Endothelial cell of umbilical vein (primary cell): ENCODE data around the gene CYB561A3. TPM values are rescaled to one million over a fixed set of nuclear protein-coding genes. Genes with fewer than 3 reads are reported as not detected.

ENCODE experiments used
- BruUV-seq: library from RNA; stranded (reverse); fragments of 400-500 nt; replicated peaks from 2 replicates; lab custom pipeline; 2021; lab: Mats Ljungman, UMichigan
- CTCF ChIA-PET: fragments of 300-600, 350-600 bp; sonication (Branson Sonifier 250); formaldehyde crosslinking; loops from one replicate; lab custom pipeline; 2021; ENCODE audit warnings: antibody characterized with exemption, inconsistent platforms; lab: Charles Lee
- POLR2A ChIA-PET: fragments of 300-600, 350-600 bp; sonication (Branson Sonifier 250); formaldehyde crosslinking; loops from one replicate; lab custom pipeline; 2021; ENCODE audit warnings: antibody characterized with exemption, inconsistent platforms; lab: Charles Lee
- DNase-seq: peaks from one replicate; pipeline ENCODE4 v3.0.0-alpha.2; 2011; ENCODE audit warnings: low read depth, low spot score
- FAIRE-seq: peaks from 2 replicates; lab custom pipeline; 2011; peaks lifted over from hg19 to GRCh38; lab: Jason Lieb, UNC
- H2AFZ ChIP-seq: 2 replicates; pipeline ENCODE4 v1.6.0; 2012; ENCODE audit warnings: low read depth, low read length, control low read depth, inconsistent platforms
- H3K27ac ChIP-seq: 2 replicates; pipeline ENCODE4 v1.5.1; 2011; ENCODE audit warnings: low read depth, mild to moderate bottlenecking, control low read depth, low read length, moderate library complexity; ENCODE audit not compliant: insufficient read depth
- H3K27me3 ChIP-seq, 2 experiments: 2 replicates each; pipeline versions ENCODE4 v1.6.0 to v1.6.1; 2011; ENCODE audit warnings: low read length in 2 of 2, mixed read lengths in 1 of 2; ENCODE audit not compliant: control insufficient read depth in 2 of 2, insufficient read depth in 2 of 2
- H3K36me3 ChIP-seq, 2 experiments: 2 replicates in 1 of 2; 3 replicates in 1 of 2; pipeline ENCODE4 v1.5.1; 2011; ENCODE audit warnings: low read length in 2 of 2, mild to moderate bottlenecking in 1 of 2, moderate library complexity in 1 of 2; ENCODE audit not compliant: control insufficient read depth in 2 of 2, insufficient read depth in 2 of 2; ENCODE audit errors: extremely low read depth in 1 of 2
- H3K4me1 ChIP-seq: 3 replicates; pipeline ENCODE4 v1.5.1; 2011; ENCODE audit warnings: mild to moderate bottlenecking, low read length; ENCODE audit not compliant: control insufficient read depth, insufficient read depth; ENCODE audit errors: extremely low read depth
- H3K4me2 ChIP-seq: 2 replicates; pipeline ENCODE4 v1.6.1; 2011; ENCODE audit warnings: low read length, control low read depth, mixed read lengths; ENCODE audit not compliant: insufficient read depth
- H3K4me3 ChIP-seq, 3 experiments: fragments of 200-600 bp in 1 of 3; sonication (generic), shearing (Covaris generic) in 1 of 3; replicated peaks in 1 of 3; 2 replicates each; pipeline ENCODE4 v1.5.1; 2011 to 2016; ENCODE audit warnings: control low read depth in 3 of 3, low read length in 3 of 3, mild to moderate bottlenecking in 2 of 3, inconsistent platforms in 1 of 3, low read depth in 1 of 3, moderate library complexity in 1 of 3; ENCODE audit not compliant: insufficient read depth in 1 of 3
- H3K79me2 ChIP-seq: 2 replicates; pipeline ENCODE4 v1.6.0; 2012; ENCODE audit warnings: low read length, inconsistent platforms; ENCODE audit not compliant: control insufficient read depth, insufficient read depth
- H3K9ac ChIP-seq: replicated peaks from 2 replicates; pipeline ENCODE3; 2011; ENCODE audit warnings: low read length, control low read depth; ENCODE audit not compliant: insufficient read depth; ENCODE audit errors: extremely low read depth
- H3K9me1 ChIP-seq: replicated peaks from 3 replicates; pipeline ENCODE4 v1.6.0; 2011; ENCODE audit warnings: mild to moderate bottlenecking, low read length; ENCODE audit not compliant: control insufficient read depth, insufficient read depth; ENCODE audit errors: extremely low read depth
- H3K9me3 ChIP-seq: replicated peaks from 2 replicates; pipeline ENCODE4 v1.5.1; 2012; ENCODE audit warnings: low read length, inconsistent platforms; ENCODE audit not compliant: control insufficient read depth, insufficient read depth
- H4K20me1 ChIP-seq: replicated peaks from 2 replicates; pipeline ENCODE3; 2011; ENCODE audit warnings: mild to moderate bottlenecking, low read length; ENCODE audit not compliant: control insufficient read depth, insufficient read depth; ENCODE audit errors: extremely low read depth
- CTCF ChIP-seq, 2 donors: IDR thresholded peaks; 1 replicate in 1 of 2; 2 replicates in 1 of 2; pipeline ENCODE4 v1.5.1; 2011; ENCODE audit warnings: low read length in 2 of 2, mild to moderate bottlenecking in 2 of 2, moderate library complexity in 2 of 2, control low read depth in 1 of 2, inconsistent platforms in 1 of 2, low read depth in 1 of 2; ENCODE audit not compliant: insufficient read depth in 1 of 2; ENCODE audit errors: extremely low read depth in 1 of 2
- EZH2 ChIP-seq: IDR thresholded peaks from 2 replicates; pipeline ENCODE4 v1.6.1; 2012; ENCODE audit warnings: borderline replicate concordance, low read depth, mild to moderate bottlenecking, moderate library complexity, low read length, inconsistent platforms; ENCODE audit not compliant: severe bottlenecking
- FOS ChIP-seq: IDR thresholded peaks from 2 replicates; pipeline ENCODE4 v1.6.1; 2011; ENCODE audit warnings: mild to moderate bottlenecking, low read length, moderate library complexity, borderline replicate concordance; ENCODE audit not compliant: insufficient read depth
- GATA2 ChIP-seq: IDR thresholded peaks from 2 replicates; pipeline ENCODE4 v1.7.0; 2011; ENCODE audit warnings: low read depth, mild to moderate bottlenecking, moderate library complexity, mixed read lengths, low read length; ENCODE audit not compliant: insufficient read length, insufficient read depth
- JUN ChIP-seq: IDR thresholded peaks from 2 replicates; pipeline ENCODE4 v1.6.1; 2011; ENCODE audit warnings: borderline replicate concordance, low read depth; ENCODE audit not compliant: insufficient read length, insufficient read depth
- MAX ChIP-seq: IDR thresholded peaks from 2 replicates; pipeline ENCODE4 v1.6.1; 2011; ENCODE audit not compliant: insufficient read depth, insufficient read length
- MYC ChIP-seq: IDR thresholded peaks from one replicate; pipeline ENCODE4 v1.6.1; 2011; ENCODE audit warnings: mild to moderate bottlenecking, low read depth, low read length
- POLR2A ChIP-seq: IDR thresholded peaks from 2 replicates; pipeline ENCODE4 v1.6.1; 2012; ENCODE audit warnings: low read depth, mild to moderate bottlenecking, control low read depth, low read length
- POLR2AphosphoS5 ChIP-seq: IDR thresholded peaks from 2 replicates; pipeline ENCODE4 v1.6.1; 2012; ENCODE audit warnings: low read depth, mild to moderate bottlenecking, control low read depth, low read length, moderate library complexity; ENCODE audit not compliant: insufficient read depth
- dilution Hi-C: fragments of 300-500 bp; cut with MboI; formaldehyde crosslinking; loops from one replicate; pipeline ENCODE4 v1.15.0; 2019; ENCODE audit warnings: low sequenced_read_pairs; ENCODE audit not compliant: extremely low pct_ligation_motif_present
- intact Hi-C: fragments of 100-400 bp; cut with micrococcal nuclease; formaldehyde crosslinking; loops from one replicate; pipeline ENCODE4 v1.10.0; 2022
- polyA plus RNA-seq, 4 experiments: library from polyadenylated mRNA; depleted of rRNA in 3 of 4; stranded (reverse) in 3 of 4; unstranded in 1 of 4; fragments of >200 nt; gene quantifications; 2 replicates each; pipeline versions ENCODE4 v1.2.1 to v1.2.3, GENCODE V29; 2011 to 2012; ENCODE audit warnings: missing spikeins in 1 of 4
- total RNA-seq: library from RNA; stranded (reverse); gene quantifications from 2 replicates; pipeline ENCODE4 v1.2.3, GENCODE V29; 2021

The CYB561A3 gene
- total and polyA plus RNA-seq, 2 donors (not counting 3 experiments of a cell fraction or from before 2014, with no cell fraction given) = 41.6 to 103 TPM

GRCh38 chr11:61357894-61358239 is 3.8 kb downstream of the CYB561A3 start:
- dilution Hi-C loops = no loop called here
- Histone ChIP-seq H2AFZ (no peak overlapping the region), H3K4me3 (no peak overlapping the region), H3K9me3 (no peaks in the 10 kb centered on the region), H3K9me1 (no peaks in the 10 kb centered on the region), H3K4me2 (no peak overlapping the region), H3K9ac (no peak overlapping the region), H3K27ac (no peak overlapping the region), H3K4me1 (peaks cover 12% of the 10 kb centered on the region), H3K79me2 (peaks cover 10% of the 10 kb centered on the region), H3K27me3 (no peaks in the 10 kb centered on the region), H4K20me1 (no peaks in the 10 kb centered on the region), H3K36me3 (peaks cover 0 to 8% of the 10 kb centered on the region in 2 experiments)
- POLR2A ChIA-PET = no interaction called here
- BruUV-seq = no TSS peak
- TF ChIP-seq FOS = no peak
- TF ChIP-seq CTCF (IDR thresholded peaks at IDR 0.05; ENCODE audit: extremely low read depth in 1 of 2, insufficient read depth in 1 of 2, low read depth in 1 of 2, low read length in 2 of 2) = no peak
- no peak for TF ChIP-seq MAX
- TF ChIP-seq EZH2 = no peak
- no peak for TF ChIP-seq GATA2
- no peak for TF ChIP-seq JUN
- no peak for TF ChIP-seq POLR2AphosphoS5
- no peak for TF ChIP-seq POLR2A
- no peak for TF ChIP-seq MYC
- intact Hi-C loops = no loop called here
- no peak for FAIRE-seq
- DNase-seq = no peak
- CTCF ChIA-PET = interaction anchor here (1.1 to 2.6 kb wide), 4 partner anchors 8 to 27 kb away, joined by 3 to 12 read pairs (median 4); no protein-coding TSS in a partner anchor
